SK-N-MC (cell line): ENCODE measurements around the gene TMEM82.

Experiments
- EZH2 ChIP-seq: fragments of 200-600 bp; sonication (generic); IDR thresholded peaks from one replicate; pipeline ENCODE4 v1.6.1; 2017; ENCODE audit warnings: antibody characterized with exemption
- POLR2AphosphoS5 ChIP-seq: IDR thresholded peaks from 2 replicates; pipeline ENCODE4 v1.6.1; 2012; ENCODE audit warnings: mild to moderate bottlenecking, low read depth, low read length, borderline replicate concordance

- no peak for TF ChIP-seq POLR2AphosphoS5
- no peak for TF ChIP-seq EZH2
These were observed 14.9 kb upstream of the TMEM82 start for GRCh38 chr1:15727424-15727823.
